ENCODE measurements around the gene IFNG.
"Not testable (repeated sequence)": the region's sequence is repeated elsewhere in the genome, so short reads cannot be mapped to it uniquely, and the experiment has no call there.

The IFNG gene

DNA sequence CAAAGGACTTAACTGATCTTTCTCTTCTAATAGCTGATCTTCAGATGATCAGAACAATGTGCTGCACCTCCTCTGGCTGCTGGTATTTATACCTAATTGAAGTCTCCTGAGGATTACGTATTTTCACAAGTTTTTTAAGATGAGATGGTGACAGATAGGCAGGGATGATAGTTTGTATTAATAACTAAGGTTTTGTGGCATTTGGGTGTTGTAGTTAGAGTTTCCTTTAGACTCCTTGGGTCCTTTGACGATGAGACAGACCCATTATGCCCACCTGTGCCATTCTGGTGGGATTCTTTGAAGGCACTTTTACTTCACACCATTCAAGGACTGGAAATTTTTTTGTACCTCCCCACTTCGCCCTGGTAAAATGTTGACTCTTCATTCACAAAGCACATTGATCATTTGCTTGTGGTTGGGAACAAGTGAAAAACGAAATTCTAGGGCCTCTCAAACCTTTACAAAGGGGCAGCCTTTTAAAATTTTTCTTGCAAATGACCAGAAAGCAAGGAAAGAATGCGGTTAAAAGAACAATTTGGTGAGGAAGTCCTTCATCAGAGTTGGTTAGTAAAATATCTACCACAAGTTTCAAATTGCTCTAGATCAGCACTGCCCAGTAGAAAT is at the start of gene IFNG:
TSS of gene IFNG (minus strand) at position 60 of the 624 bp plus-strand sequence. CDS start 125 bp downstream, outside the sequence.
- DNase-seq (ENCODE audit: low spot score): no peak

DNA sequence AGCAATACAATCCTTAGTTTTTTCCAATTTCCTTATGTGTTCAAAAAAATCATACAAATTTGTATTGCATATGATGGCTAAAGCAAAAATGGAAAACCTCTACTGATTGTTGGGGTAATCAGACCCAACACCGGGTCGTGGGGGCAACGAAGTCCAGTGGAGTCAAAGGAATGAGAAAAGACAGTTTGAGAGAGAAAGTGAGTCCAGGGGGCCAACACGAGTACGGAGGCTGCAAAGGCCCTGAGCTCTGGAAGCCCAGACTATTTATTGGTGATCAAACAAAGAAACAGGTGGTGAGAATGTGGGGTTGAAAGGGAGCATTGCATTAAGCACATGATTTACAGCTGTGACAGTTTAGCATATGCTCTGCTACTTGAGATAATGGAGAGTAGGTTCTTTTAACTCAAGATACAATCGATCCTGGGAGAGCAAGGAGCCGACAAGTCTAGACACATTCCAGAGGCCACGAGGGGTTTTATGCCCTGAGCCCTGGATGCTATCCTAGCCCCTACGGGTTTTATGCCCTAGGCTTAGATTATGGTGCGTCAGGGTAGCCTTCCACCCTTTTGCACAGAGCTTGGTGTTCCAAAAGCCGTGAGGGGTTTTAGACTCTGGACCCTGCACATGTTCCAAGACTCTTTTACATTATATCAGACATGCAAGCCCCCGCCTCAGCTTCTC is 49.6 kb upstream of the IFNG start:
- not testable (repeated sequence) for DNase-seq (ENCODE audit: low spot score)

DNA sequence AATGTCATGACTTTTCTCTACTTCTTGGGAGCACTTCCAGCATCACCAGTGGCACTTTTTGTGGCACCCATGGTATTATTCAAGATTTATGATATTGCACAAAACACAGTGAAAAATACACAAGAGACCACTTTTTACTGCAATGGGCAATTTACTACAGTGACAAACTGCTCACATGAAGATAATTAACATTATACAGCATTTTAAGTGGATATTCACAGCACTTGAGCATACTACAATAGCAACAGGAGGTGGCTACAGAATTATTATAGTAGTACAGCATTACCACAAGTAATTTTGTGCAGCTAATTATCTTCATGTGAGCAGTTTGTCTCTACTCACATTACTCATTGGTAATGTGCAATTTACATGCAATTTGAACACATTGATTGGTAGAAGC is 47.7 kb upstream of the IFNG start:
- no peak for DNase-seq (ENCODE audit: low spot score)

DNA sequence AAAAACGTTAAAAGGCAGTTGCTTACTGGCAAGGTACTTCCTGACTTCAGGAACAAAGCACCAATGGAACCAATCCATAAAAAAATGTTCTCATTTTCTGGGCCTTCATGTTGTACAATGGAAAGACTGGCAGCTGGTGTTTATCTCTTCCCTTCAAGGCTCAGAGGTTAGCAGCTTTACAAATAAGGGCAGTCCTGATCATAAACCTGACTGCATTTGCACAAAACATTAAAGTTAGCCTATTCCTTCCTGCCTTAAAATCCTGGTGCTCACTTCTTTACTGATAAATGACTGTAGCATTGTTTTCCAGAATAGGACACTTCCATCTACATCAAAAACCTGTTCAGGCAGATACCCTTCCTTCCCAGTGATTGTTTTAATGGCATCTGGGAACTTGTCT is 46.9 kb upstream of the IFNG start:
- DNase-seq (ENCODE audit: low spot score): no peak

DNA sequence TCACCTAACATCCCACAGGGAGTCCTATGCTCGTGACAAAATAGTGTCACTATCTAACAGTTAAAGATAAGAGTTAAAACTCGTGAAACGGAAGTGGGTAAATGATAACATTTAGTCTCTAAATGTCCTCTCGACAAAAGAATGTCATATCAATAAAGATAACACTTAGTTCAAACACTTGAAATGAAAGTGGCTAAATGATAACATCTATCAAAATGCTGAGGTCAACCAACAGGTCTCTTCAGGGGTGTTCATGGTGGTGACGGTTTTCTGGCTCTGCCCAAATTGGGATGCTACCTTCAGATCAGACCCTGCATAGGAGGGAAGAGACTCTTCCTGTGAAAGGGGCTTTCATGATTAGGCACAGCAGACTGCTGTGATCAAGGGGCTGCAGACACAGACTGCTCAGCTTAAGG is 43.9 kb upstream of the IFNG start:
- no peak for DNase-seq (ENCODE audit: low spot score)

DNA sequence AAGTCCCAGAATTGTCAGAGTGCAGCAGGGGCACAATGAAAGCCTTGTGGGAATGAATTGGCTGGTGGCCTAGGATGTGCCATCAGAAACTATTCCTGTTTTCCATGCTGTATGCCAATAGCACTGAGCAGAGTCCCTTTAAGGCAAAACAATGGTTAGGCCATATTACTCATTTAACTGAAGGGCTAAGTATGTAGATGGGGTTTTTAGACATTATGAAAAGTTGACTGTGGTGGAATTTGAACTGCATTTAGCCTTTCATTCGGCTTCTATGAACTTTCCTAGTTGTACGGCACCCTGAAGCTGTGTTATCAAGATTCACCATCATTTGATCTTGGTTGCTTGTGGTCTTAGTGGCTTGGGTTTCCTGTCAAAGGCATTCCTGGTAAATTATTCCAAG is 41.3 kb upstream of the IFNG start:
- DNase-seq (ENCODE audit: low spot score): no peak

DNA sequence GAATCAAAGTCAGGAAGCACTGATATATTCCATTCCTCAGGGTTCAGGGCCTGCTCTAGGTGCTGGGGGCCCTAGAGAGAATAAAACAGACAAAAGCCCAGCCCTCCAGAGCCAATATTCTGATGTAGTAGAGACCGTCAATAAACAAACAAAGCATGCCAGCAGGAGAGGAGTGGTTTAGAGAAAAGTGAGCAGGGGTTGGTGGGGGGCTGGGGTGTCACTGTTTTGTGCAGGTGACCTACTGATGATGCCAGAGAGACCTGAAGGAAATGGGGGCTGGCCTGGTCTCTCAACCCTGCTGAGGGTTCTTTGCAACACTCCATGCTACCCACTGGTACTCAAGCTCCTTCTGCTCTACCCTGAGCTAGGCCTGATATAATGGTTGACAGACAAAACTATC is 39.6 kb upstream of the IFNG start:
- no peak for DNase-seq (ENCODE audit: low spot score)

DNA sequence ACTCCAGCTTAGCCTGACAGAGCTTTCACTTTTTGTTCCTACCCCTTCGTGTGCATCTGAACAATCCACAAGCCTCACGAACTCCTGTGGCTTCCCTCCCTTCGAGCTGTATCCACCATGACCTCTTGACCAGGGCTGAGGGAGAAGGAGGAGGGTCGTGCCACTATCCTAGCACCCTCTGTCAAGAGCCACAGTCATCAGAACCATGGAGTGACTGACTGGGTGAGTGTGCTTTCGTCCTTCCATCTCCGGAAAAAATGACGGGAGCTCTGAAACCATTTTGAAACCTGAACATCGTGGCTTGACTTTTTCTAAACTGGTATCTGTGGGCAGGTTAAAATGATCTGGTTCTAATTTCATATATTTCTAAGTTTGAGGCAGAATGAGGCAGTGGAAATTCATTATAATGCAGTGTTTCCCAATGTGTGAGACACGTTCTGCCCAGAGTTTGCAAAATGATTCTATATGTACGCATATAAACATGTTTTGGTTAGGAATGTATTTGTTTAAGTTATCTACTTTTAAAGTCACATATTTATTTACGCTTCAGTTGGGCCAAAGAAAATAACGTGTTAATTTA is 39.1 kb upstream of the IFNG start:
- DNase-seq (ENCODE audit: low spot score): no peak

DNA sequence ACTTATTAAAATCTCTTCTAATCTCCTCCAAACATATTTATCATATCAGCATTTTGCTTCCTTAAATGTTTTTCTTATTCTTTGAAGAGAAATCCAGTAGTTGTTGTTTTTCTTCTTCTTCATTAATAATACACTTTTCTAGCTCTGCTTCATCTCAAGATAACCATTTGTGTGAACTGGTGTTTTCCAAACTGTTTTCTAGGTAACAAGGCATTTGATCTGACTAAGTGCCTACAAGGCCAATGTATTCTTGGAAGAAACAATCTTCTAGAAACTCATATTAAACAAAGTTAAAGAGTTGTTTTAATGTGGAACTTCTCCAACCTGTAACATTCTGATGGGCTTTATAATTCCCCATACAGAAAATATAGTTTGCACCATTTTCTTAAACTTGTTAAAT is 30.8 kb upstream of the IFNG start:
- DNase-seq (ENCODE audit: low spot score): no peak

DNA sequence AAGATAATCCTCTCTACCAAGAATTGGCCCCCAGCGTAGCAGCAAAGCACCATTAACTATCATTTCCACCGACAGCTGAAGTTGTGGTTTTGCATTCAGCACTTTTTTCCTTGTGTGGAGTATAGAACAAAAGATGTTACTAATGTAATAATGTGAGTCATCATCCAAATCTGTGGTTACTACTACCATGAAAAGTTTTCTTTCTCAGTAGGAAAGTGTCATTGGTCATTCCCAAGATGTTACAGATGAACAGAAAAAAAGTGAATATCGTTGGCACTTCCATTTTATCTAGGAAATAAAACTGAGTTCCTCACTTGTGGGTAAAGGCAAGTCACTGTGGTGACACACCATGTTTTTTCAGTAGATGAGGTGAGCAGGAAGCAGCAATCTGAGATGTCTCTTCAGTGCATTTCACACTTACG is 30.3 kb upstream of the IFNG start:
- peak; percentile 56 for DNase-seq (ENCODE audit: low spot score)

DNA sequence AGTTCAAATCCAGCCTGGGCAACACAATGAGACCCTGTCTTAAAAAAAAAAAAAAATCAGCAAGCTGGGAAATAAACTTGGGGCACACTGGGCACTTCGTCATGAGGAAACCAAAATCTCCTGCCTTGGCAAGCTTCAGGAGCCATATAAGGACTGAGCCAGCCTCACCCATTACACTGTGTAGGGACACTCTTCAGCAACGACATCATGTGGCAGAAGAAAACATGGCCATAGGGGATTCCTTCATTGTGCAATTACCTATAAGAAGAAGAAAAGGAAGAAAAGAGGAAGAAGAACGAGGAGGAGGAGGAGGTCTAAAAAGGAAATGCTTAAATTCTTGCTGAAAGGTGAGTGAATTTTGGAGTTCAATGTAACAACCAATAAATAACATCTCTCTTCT is 26.1 kb upstream of the IFNG start:
- no peak for DNase-seq (ENCODE audit: low spot score)

DNA sequence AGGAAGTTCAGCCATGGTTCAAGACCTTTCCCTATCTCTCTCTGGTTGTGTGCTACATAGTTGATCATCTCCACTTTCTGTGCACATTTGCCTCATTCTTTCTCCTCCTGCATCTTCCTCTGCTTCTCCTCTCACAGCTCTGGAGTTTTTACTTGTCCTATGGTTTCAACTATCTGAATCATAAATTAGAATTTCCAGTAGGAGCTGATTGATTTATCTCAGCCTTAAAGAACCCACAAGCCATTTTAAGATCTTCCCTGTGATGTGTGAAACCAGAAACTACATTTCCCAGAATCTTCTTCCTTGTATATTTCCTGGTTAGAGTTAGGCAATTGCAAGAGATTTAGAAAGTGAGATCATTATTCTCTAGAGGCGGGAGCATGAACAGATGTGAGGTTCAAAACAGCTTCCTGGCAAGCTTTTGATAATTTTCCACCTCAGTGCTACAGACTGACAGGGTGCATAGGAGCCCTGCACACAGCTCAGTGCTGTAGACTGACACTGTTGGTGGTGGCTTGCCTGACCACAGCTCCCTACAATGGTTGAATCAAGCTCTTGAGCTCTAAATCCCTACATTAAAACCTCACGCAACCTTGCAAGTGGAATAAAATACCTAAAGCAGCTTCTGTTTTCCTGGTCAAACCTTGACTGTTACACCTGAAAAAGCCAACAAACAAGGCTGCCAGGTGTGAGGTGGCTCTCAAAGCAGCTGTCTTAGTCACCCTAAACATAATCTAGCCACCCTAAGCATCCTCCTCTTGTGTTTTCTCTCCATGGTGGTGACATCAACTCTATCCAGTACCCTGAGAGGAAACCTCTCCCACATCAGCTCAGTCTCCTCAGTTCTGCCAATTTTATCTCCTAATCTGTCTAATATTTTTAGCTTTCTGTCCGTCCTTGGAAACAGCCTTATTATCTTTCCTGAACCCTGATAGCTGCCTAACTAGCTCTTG is 21.5 kb upstream of the IFNG start:
- DNase-seq (ENCODE audit: low spot score): no peak

DNA sequence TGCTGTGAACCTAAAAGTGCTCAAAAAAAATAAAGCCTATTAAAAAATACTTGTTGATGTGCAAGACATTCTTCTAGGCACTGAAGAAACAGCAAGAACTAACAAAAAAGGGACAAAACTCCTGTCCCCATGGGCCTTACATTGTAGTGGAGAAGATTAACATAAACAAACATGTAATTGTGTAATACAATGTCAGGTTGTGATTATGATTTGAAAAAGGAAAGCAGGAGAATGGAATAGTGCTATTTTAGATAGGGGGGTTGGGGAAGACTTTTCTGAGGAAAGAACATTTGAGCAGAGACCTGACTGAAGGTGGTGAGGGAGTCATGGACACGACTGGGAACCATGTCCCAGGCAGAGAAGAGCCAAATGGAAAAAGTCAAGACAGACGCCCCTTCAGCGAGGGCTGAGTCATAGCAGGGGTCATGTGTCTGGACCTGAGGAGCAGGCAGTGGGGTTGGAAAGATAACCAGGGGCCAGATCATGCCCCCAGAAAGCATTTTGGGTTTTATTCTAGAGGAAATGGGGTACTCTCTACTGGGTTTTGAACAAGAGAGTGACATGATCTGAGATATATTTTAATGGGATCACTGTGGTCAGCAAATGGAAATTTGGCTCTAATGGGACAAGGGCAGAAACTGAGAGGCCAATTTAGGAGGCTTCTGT is 19.4 kb upstream of the IFNG start:
- DNase-seq (ENCODE audit: low spot score): no peak

DNA sequence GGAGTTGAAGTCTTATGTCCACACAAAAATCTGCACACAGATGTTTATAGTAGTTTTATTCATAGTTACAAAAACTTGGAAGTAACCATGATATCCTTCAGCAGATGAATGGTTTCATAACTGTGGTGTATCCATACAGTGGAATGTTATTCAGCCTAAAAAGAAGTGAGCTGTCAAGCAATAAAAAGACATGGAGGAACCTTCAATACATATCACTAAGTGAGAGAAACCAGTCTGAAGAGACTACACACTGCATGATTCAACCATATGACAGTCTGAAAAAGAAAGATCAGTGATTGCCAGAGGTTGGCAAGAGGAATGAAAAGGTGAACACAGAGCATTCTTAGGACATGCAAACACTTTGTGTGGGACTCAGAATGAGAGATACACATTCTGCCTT is 18.6 kb upstream of the IFNG start:
- DNase-seq (ENCODE audit: low spot score): no peak

DNA sequence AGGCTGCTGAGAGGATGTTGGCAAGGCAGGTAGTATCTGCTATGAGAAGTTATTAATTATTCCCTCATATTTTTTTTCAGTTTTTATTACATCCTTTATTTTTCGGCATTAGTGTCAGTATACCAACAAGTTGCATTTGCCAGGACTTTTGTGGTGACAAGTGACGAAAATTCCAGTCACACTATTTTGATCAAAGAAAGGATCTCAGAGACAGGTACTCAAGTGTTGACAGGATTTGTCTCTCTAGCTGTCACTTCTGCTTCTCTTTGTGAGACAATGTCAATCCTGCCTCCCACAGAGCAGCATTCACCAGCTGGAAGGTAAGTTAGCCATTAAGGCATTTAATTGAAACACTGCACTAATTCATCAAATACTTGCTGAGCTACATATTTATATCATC is 18.0 kb upstream of the IFNG start:
- DNase-seq (ENCODE audit: low spot score): no peak

DNA sequence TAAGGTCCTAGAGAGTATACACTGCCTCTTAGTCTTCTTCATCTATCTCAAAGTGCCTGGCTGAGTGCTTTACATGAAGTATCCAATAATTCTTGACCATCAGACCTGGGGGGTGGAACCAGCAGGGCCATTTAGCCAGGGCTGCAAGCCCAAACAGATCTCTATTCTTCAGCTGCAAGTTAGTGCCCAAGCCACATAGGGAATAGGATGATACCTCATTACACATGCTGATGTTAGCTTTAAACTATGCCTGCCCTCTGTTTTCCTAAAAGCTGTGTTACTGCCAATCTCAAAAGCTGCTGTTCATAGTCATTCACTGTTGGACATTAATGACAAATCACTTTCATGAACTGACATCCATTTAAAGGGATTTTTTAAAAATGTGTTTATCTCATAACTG is 16.7 kb upstream of the IFNG start:
- no peak for DNase-seq (ENCODE audit: low spot score)

DNA sequence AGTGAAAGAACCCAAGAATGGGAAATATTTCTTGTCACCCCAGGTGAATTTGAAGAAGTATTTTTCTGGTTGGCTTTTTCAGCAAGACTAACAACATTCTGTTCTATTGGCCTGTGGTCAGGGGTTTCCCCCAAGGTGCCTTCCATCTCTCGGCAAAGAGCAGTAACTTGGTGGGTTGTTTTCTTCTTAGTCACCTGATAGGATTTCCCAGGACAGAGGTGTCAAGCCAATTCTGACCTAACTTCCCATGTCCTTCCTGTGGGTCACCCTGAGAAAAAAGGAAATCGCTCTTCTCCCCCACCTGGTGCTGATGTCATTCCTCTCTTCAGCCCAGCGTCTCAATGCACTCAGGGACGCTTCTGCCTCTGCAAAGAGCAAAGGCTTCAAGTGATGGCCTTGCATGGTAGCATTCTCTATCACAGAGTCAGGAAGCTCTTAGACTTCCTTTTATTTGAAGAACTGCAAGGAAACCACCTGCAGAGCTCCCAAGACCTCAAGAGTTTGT is 16.1 kb upstream of the IFNG start:
- no peak for DNase-seq (ENCODE audit: low spot score)

DNA sequence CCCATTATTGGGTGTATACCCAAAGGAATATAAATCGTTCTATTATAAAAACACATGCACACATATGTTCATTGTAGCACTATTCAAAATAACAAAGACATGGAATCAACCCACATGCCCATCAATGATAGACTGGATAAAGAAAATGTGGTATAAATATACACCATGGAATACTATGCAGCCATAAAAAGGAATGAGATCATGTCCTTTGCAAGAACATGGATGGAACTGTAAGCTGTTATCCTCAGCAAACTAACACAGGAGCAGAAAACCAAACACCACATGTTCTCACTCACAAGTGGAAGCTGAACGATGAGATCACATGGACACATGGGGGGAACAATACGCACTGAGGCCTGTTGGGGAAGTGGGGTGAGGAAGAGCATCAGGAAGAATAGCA is 15.2 kb upstream of the IFNG start:
- not testable (repeated sequence) for DNase-seq (ENCODE audit: low spot score)

DNA sequence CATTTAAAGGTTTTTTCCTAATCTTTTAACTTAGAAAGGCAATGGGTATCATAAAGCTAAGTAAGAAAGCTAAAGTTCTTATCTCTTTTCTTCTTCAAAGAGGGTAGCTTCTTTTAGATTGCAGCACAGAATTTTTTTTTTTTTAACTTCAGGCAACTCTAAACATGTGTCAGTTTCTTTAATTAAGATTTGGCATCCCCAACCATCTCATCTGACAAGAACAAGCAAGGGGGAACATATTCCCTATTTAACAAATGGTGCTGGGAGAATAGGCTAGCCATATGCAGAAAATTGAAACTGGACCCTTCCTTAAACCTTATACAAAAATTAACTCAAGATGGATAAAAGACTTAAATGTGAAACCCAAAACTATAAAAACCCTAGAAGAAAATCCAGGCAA is 14.3 kb upstream of the IFNG start:
- DNase-seq (ENCODE audit: low spot score): no peak

DNA sequence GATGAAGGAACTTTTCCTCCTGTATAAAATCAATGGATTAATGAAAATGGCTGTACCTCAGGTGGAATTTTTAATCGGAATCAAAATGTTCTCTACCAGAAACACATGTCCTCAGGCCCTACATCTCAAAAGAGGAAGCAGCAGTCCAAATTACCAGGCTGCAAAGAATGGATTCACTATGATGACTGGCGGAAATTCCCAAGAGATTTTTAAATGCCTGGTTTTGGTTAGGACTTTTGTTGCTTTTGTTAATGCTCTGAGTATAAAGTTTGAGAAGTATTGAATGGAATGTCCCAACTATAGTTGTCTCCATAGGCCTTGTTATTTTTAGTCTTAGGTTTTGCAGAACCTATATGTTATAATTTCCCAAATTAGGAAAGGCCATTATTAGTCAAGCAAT is 11.2 kb upstream of the IFNG start:
- DNase-seq (ENCODE audit: low spot score): no peak

DNA sequence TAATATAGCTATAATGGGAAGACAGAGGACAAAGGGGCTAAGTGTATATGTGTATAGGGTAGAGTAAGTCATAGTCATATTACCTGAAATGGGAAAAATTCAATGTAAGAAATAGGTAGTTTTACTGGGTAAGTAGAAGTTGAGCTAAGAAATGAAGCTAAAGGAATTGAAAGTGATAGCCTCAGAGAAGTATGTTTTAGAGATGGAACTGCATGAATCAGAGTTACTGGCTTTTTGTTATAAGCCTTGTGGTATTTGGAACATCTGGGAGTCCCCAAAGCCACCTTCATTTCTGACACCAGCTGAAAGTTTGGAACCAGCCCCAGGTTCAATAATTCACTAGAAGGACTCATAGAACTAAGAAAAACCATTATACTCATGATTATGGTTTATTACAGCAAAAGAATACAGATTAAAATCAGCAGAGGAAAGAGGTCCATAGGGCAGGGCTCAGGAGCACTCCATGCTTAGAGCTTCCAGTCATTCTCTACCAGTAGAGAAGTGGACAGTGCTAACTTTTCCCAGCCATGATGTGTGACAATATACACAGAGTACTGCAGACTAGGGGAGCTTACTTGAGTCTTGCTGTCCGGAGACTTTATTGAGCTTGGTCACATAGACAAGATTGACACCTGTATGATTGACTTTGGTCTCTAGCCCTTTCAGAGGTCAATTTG is 9.8 kb upstream of the IFNG start:
- no peak for DNase-seq (ENCODE audit: low spot score)

Measured in AG08395 (cell line).